Measurements from ENCODE around the gene EGLN3. TPM values are rescaled to one million over a fixed set of nuclear protein-coding genes. Genes with fewer than 3 reads are reported as not detected.

EGLN3 gene
- total RNA-seq, 4 donors from 2014 or later = 17.7 to 39.8 (median 33.5) TPM

DNA sequence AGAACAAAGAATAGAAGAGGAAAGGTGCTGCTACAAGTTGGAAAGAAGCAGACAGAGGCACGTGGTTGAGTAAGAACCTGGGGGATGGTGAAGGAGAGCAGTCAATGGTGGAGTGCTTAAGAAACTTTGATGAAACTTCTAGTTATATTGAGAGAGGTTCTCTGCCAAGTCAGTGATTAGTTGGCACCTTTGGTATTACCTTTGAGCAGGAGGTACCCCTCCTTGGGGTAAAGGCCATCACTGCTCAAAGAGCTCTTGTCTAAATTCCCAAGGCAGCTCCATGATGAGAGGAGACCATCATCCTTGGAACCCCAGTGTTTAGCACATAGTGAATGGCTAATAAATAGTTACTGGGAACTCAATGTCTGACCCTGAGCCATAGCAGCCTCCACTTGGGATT is 1.7 kb upstream of the EGLN3 start:
- ATAC-seq = no peak
- 80 to 86% methylated on average over 1 of the region's 1 CpG for WGBS, 2 donors (ENCODE audit: low coverage in 1 of 2)
- Histone ChIP-seq H3K4me3 (no peak overlapping the region), H3K27me3 (no peaks in the 10 kb centered on the region), H3K27ac (no peak overlapping the region), H3K36me3 (no peaks in the 10 kb centered on the region), H3K9me3 (no peaks in the 10 kb centered on the region), H3K4me1 (peaks cover 4 to 49% (median 5%) of the 10 kb centered on the region in 3 donors)
- no peak for TF ChIP-seq POLR2A (IDR thresholded peaks at IDR 0.05)
- TF ChIP-seq, protein P1, sequence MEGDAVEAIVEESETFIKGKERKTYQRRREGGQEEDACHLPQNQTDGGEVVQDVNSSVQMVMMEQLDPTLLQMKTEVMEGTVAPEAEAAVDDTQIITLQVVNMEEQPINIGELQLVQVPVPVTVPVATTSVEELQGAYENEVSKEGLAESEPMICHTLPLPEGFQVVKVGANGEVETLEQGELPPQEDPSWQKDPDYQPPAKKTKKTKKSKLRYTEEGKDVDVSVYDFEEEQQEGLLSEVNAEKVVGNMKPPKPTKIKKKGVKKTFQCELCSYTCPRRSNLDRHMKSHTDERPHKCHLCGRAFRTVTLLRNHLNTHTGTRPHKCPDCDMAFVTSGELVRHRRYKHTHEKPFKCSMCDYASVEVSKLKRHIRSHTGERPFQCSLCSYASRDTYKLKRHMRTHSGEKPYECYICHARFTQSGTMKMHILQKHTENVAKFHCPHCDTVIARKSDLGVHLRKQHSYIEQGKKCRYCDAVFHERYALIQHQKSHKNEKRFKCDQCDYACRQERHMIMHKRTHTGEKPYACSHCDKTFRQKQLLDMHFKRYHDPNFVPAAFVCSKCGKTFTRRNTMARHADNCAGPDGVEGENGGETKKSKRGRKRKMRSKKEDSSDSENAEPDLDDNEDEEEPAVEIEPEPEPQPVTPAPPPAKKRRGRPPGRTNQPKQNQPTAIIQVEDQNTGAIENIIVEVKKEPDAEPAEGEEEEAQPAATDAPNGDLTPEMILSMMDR (IDR thresholded peaks at IDR 0.05) = no peak
- TF ChIP-seq POLR2AphosphoS5 (IDR thresholded peaks at IDR 0.05) = no peak
- no peak for TF ChIP-seq EP300 (IDR thresholded peaks at IDR 0.05)

DNA sequence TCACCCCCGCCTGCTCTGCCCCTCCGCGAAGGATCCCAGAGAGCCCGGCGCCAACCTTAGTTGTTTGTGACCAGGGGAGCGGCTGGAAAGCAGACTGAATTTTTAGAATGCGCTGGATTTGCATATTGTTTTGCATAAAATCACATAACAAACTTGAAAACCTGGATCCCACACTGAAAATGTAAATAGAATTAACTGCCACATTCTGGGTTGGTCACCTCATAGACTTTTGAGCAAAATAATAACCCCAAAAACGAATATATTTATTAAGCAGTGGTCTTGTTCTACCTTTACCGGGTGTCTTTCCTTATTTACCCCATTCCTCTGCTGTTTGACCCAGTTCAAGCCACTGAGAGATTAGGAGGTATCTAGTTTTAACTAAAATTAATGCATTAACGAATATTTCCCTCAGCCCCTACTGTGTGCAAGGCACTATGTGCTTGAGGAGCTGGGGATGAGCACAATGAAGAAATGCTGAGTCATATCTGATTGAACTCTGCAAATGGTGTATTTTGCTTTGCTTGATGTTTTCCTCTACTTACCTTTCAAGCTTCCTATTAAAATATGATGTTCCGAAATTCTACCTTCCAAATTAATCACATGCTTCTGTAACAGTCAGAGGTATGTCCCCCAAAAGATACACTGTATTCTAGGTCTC is 438 bp upstream of the EGLN3 start:
- no peak for TF ChIP-seq EP300 (IDR thresholded peaks at IDR 0.05)
- TF ChIP-seq POLR2AphosphoS5 (IDR thresholded peaks at IDR 0.05) = no peak
- H3K36me3 ChIP-seq = no peaks in the 10 kb centered on the region
- H3K27ac ChIP-seq = peak overlapping the region; percentile 14 to 90 (median 88)
- peak overlapping the region; percentile 85 to 94 for H3K4me3 ChIP-seq
- H3K27me3 ChIP-seq = no peaks in the 10 kb centered on the region
- no peaks in the 10 kb centered on the region for H3K9me3 ChIP-seq
- peaks cover 4 to 61% (median 5%) of the 10 kb centered on the region in 3 donors for H3K4me1 ChIP-seq
- WGBS, 2 donors (ENCODE audit: low coverage in 1 of 2) = 28 to 32% methylated on average over 5 of the region's 11 CpGs
- no peak for ATAC-seq

DNA sequence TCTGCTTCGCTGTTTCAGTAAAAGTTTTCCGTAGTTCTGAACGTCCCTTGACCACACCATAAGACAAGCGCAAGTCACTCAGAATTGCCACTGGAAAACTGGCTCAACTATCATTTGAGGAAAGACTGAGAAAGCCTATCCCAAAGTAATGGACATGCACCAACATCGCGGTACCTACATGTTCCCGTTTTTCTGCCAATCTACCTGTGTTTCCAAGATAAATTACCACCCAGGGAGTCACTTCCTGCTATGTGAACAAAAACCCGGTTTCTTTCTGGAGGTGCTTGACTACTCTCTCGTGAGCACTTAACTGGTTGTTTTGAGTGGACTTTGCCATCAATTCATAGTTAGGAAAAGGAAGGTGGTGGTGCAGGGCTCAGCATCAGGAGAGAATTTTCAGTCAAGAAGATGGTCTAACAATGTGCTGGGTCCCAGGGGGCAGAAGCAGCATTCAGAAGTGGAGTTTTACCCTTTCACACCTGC is 1.4 kb downstream of the EGLN3 start:
- 39 to 40% methylated on average over 6 to 9 of the region's 9 CpGs for WGBS, 2 donors (ENCODE audit: low coverage in 1 of 2)
- H3K4me1 ChIP-seq = peaks cover 5 to 79% (median 5%) of the 10 kb centered on the region in 3 donors
- H3K4me3 ChIP-seq = peak overlapping the region; percentile 85 to 94
- H3K27ac ChIP-seq = peak overlapping the region; percentile 34 to 90 (median 88)
- no peaks in the 10 kb centered on the region for H3K36me3 ChIP-seq
- TF ChIP-seq POLR2A (IDR thresholded peaks at IDR 0.05) = no peak
- no peak for TF ChIP-seq EP300 (IDR thresholded peaks at IDR 0.05)
- no peak for TF ChIP-seq POLR2AphosphoS5 (IDR thresholded peaks at IDR 0.05)
- TF ChIP-seq, protein P1 (IDR thresholded peaks at IDR 0.05) = no peak
- no peaks in the 10 kb centered on the region for H3K27me3 ChIP-seq
- no peak for ATAC-seq
- no peaks in the 10 kb centered on the region for H3K9me3 ChIP-seq

DNA sequence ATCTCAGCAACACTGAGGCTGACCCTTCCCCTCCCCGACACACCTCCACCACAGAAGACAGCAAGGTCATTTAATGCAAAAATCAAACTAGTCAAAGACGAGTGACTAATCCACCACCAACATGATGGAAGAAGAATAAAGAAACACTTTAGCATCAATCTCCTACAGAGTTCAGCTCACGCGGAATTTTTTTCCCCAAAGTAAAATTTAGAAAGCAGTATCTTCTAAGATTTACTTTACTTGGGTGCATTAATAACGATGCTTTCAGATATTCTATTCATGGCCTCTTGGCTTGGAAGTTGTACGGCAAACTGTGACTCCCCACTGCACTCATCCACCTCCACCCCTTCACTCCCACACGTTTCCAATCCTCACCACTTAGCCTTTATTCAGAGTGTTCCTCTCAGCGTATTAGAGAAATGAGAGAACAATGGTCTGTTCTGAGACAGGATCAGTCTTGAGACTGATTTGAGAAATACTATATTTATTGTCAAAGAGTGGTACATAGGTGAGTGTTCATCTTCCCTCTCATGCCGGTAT is 1.9 kb downstream of the EGLN3 start:
- peak overlapping the region; percentile 34 to 90 (median 88) for H3K27ac ChIP-seq
- no peaks in the 10 kb centered on the region for H3K9me3 ChIP-seq
- H3K4me1 ChIP-seq = peaks cover 5 to 79% (median 6%) of the 10 kb centered on the region in 3 donors
- ATAC-seq = no peak
- H3K36me3 ChIP-seq = no peaks in the 10 kb centered on the region
- peak overlapping the region; percentile 85 to 94 for H3K4me3 ChIP-seq
- 29 to 33% methylated on average over 9 of the region's 9 CpGs for WGBS, 2 donors (ENCODE audit: low coverage in 1 of 2)
- TF ChIP-seq, protein P1 (IDR thresholded peaks at IDR 0.05) = no peak
- TF ChIP-seq EP300 (IDR thresholded peaks at IDR 0.05) (no peak), POLR2AphosphoS5 (IDR thresholded peaks at IDR 0.05) (no peak), POLR2A (IDR thresholded peaks at IDR 0.05) (no peak)
- no peaks in the 10 kb centered on the region for H3K27me3 ChIP-seq

DNA sequence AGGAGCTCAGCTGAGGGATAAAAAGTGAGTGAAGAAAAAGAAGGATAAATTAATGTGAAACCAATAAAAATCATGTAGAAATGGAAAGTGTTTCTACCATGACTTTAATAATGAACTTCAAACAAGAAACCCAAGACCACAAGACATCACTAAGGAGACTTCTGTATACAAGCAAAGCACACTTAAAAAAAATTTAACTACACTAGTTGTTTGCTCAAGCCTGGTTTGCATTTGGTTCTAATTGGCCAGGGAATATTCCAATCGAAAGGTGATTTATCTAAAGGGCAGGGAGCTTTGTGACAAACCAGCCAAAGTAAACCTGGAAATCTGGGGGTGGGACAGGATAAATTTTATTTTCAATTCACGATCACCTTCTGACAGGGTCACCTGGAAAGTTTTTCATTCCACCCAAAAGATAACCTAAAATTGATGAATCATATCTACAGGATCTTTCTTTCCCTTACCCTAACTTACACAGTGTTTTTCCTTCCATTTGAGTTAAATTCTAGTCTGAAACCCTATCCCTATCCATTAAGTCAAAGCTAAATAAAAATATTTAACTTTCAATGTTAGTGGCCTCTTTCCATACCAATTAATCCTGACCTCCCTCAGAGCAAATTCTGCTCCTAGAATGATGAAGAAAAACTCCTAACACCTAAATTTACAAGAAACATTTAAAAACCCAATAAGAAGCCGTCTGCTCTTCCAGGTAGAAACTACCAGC is 2.6 kb downstream of the EGLN3 start:
- WGBS, 2 donors (ENCODE audit: low coverage in 1 of 2) = 49 to 54% methylated on average over 3 of the region's 3 CpGs
- no peak for TF ChIP-seq POLR2AphosphoS5 (IDR thresholded peaks at IDR 0.05)
- TF ChIP-seq, protein P1 (IDR thresholded peaks at IDR 0.05) = no peak
- TF ChIP-seq POLR2A (IDR thresholded peaks at IDR 0.05) = no peak
- Histone ChIP-seq H3K4me3 (peak overlapping the region; percentile 85 to 94), H3K36me3 (no peaks in the 10 kb centered on the region), H3K9me3 (no peaks in the 10 kb centered on the region), H3K4me1 (peaks cover 6 to 83% (median 7%) of the 10 kb centered on the region in 3 donors), H3K27ac (peak overlapping the region in 2 of 4 donors; percentile 88 to 90), H3K27me3 (no peaks in the 10 kb centered on the region)
- ATAC-seq = no peak

All from gastroesophageal sphincter (tissue), 4 donors.